Sigmoid colon (tissue), 7 donors: Measurements from ENCODE around the gene SLC50A1. TPM values are rescaled to one million over a fixed set of nuclear protein-coding genes. Genes with fewer than 3 reads are reported as not detected.
"Not testable (repeated sequence)": the region's sequence is repeated elsewhere in the genome, so short reads cannot be mapped to it uniquely, and the experiment has no call there.

Source experiments
- DNase-seq: peaks from one replicate; pipeline ENCODE4 v3.0.0-alpha.2; 2019
- H3K27ac ChIP-seq, 4 donors: fragments of 200-600 bp; sonication (generic); one replicate each; pipeline ENCODE4 v1.5.1; 2016 to 2019; ENCODE audit warnings: mild to moderate bottlenecking in 1 of 4
- H3K27me3 ChIP-seq, 3 donors: fragments of 200-600 bp; sonication (generic); one replicate each; pipeline ENCODE4 v1.5.1; 2019; ENCODE audit warnings: mild to moderate bottlenecking in 1 of 3
- H3K36me3 ChIP-seq, 4 donors: fragments of 200-600 bp; sonication (generic); one replicate each; pipeline ENCODE4 v1.5.1; 2016 to 2019
- H3K4me1 ChIP-seq, 4 donors: fragments of 200-600 bp; sonication (generic); one replicate each; pipeline ENCODE4 v1.5.1; 2017 to 2019
- H3K4me3 ChIP-seq, 4 donors: fragments of 200-600 bp; sonication (generic); one replicate each; pipeline ENCODE4 v1.5.1; 2017 to 2019; ENCODE audit warnings: mild to moderate bottlenecking in 2 of 4, moderate library complexity in 1 of 4
- H3K9me3 ChIP-seq, 4 donors: fragments of 200-600 bp in 3 of 4; sonication (generic) in 3 of 4; one replicate each; pipeline versions ENCODE4 v1.5.1 to v1.6.1; 2013 to 2019
- EP300 ChIP-seq, 4 donors: sonication (generic); formaldehyde crosslinking; IDR thresholded peaks; one replicate each; pipeline ENCODE4 v1.6.1; 2017; ENCODE audit warnings: antibody characterized with exemption in 4 of 4
- POLR2A ChIP-seq, 2 donors: fragments of 450-650 bp; IDR thresholded peaks; one replicate each; pipeline ENCODE4 v1.6.1; 2016; ENCODE audit warnings: antibody characterized with exemption in 2 of 2, mild to moderate bottlenecking in 2 of 2, moderate library complexity in 2 of 2
- POLR2AphosphoS5 ChIP-seq, 4 donors: sonication (generic); formaldehyde crosslinking; IDR thresholded peaks; one replicate each; pipeline ENCODE4 v1.6.1; 2017; ENCODE audit warnings: antibody characterized with exemption in 4 of 4
- WGBS, 2 donors: extraction: QIAGEN DNeasy Blood & Tissue Kit; methylation state at CpG; one replicate each; pipeline ENCODE4 v1.1.7; 2013; 5-methylcytosine and 5-hydroxymethylcytosine counted together
- intact Hi-C: fragments of 100-400 bp; cut with DNase I; formaldehyde crosslinking; loops from one replicate; pipeline ENCODE4 v1.15.1; 2023
- polyA plus RNA-seq, 3 donors: library from polyadenylated mRNA; stranded (reverse); fragments of 200-250 nt; gene quantifications; one replicate each; pipeline ENCODE4 v1.2.3, GENCODE V29; 2013
- total RNA-seq, 4 donors: library from RNA; depleted of rRNA; stranded (reverse); fragments of >200 nt; gene quantifications; one replicate each; pipeline ENCODE4 v1.1.0, GENCODE V29; 2016
- TF ChIP-seq, protein P1 (sequence below), 4 experiments: fragments of 450-650 bp in 3 of 4; fragments of 200-600 bp in 1 of 4; IDR thresholded peaks; one replicate each; pipeline ENCODE4 v1.5.1; 2016 to 2019; ENCODE audit warnings: antibody characterized with exemption in 4 of 4, mild to moderate bottlenecking in 3 of 4, moderate library complexity in 2 of 4
- donor health status: healthy with polysubstance abuse.
- donor health status: Bipolar disorder and iron deficiency.
- donor health status: healthy.

The SLC50A1 gene
- total and polyA plus RNA-seq, 7 donors = 8.0 to 151 (median 21.4) TPM

DNA sequence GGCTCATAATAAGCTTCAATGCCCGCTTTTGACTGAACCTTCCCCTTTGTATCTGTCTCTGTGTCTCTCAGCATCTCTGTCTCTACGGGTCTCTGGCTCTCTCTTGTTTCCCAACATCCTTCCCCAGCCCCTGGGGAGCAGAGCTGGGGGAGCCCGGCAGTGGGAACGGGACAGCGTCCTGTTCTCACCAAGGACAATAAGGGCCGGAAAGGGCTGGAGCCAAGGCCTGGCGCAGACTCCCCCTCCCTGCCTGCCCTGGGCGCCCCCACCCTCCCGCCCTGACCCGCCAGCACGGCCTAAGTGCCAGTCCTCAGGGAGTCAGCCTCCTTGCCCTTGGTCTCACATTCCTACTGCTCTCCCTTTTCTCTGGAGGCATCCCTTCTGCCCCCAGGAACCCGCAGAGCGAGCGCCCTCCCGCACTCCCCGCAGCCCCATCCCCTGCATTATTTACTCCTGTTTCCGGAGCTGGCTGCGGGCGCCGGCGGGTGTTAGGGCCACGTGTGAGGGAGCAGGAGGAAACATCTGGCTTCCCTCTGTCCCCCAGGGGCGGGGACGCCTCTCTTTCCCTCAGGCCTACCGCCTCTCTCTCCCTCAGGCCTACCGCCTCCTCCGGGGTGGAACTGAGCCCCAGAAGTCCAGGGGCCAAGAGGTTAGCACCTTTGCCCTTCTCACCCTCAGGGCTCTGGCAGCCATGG is 31.0 kb downstream of the SLC50A1 start:
- H3K9me3 ChIP-seq = no peaks in the 10 kb centered on the region
- 39 to 69% methylated on average over 27 of the region's 27 CpGs for WGBS, 2 donors
- peaks cover 0 to 24% (median 19%) of the 10 kb centered on the region in 4 donors for H3K4me1 ChIP-seq
- peak overlapping the region; percentile 40 to 62 (median 48) for H3K27ac ChIP-seq
- no peak overlapping the region for H3K4me3 ChIP-seq
- peaks cover 0 to 7% (median 0%) of the 10 kb centered on the region in 3 donors for H3K27me3 ChIP-seq
- TF ChIP-seq POLR2AphosphoS5 (IDR thresholded peaks at IDR 0.05) = peak in 1 of 4 donors; percentile 55
- TF ChIP-seq, protein P1, sequence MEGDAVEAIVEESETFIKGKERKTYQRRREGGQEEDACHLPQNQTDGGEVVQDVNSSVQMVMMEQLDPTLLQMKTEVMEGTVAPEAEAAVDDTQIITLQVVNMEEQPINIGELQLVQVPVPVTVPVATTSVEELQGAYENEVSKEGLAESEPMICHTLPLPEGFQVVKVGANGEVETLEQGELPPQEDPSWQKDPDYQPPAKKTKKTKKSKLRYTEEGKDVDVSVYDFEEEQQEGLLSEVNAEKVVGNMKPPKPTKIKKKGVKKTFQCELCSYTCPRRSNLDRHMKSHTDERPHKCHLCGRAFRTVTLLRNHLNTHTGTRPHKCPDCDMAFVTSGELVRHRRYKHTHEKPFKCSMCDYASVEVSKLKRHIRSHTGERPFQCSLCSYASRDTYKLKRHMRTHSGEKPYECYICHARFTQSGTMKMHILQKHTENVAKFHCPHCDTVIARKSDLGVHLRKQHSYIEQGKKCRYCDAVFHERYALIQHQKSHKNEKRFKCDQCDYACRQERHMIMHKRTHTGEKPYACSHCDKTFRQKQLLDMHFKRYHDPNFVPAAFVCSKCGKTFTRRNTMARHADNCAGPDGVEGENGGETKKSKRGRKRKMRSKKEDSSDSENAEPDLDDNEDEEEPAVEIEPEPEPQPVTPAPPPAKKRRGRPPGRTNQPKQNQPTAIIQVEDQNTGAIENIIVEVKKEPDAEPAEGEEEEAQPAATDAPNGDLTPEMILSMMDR (IDR thresholded peaks at IDR 0.05) = no peak
- TF ChIP-seq EP300 (IDR thresholded peaks at IDR 0.05) = no peak
- H3K36me3 ChIP-seq = peaks cover 7 to 21% (median 14%) of the 10 kb centered on the region in 4 donors
- DNase-seq = peak; percentile 89
- intact Hi-C loops = loop anchor here (5.0 kb wide), 1 partner anchor 39 kb away; the partner anchor contains the start of gene EFNA1

DNA sequence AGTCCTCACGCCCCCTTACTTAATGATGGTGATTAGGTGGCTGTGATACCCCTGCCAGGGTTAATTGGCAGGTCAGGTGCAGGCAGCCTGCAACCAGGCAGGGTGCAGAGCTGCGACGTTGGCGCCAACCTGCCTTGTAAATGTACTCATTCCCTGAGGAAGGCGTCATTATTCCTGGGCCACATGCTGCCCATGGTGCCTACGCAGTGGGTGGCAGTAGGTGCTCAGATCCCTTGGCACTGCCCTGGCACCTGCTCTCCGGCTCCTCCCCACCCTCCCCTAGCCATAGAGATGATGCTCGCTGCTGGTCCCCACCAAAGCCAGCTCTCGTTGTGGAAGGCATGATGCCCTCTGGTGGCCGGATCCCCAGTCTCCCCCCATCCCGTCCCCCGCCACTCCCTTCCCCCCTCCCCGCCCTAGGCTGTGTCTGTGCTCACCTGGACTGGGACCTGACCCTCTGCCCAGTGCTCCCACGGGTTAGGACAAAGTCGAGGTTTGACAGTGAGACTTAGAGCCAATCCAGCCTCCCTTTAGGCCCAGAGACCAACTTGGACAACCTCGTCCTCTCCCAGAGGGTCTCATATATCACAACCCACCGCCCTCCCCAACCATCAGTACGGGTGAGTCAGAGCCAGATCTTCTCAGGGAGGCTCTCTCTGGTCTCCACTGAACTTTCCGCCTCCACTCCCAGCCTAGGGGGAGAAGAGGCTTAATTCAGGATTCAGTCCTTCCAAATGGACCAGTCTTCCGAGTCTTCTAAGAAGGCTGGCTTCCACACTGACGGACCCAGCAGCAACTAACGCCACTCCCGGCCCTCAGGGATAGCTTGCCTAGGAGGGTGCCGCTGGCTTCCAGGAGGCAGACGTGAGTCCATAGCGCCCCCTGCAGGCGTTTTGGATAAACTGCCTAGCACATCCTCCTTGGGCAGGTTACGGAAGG is 31.8 kb downstream of the SLC50A1 start:
- intact Hi-C loops = loop anchor here (1.0 to 5.0 kb wide), 2 partner anchors 40 to 76 kb away; partner anchors contain the start of gene EFNA1

DNA sequence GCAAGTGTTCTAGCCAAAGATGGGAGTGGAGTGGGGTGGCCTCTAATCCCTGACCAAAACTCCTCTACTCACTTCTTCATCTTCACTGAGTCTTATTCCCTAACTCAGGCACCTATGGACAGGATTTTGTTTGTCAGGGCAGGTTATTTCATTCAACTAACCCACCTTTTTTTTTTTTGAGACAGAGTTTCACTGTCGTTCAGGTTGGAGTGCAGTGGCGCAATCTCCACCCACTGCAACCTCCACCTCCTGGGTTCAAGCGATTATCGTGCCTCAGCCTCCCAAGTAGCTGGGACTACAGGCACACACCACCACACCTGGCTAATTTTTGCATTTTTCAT is 32.4 kb downstream of the SLC50A1 start:
- not testable (repeated sequence) for H3K27ac ChIP-seq, DNase-seq, H3K9me3 ChIP-seq, H3K4me3 ChIP-seq, H3K27me3 ChIP-seq
- intact Hi-C loops = loop anchor here (1.0 to 5.0 kb wide), 2 partner anchors 41 to 77 kb away; partner anchors contain the start of gene EFNA1
- Histone ChIP-seq H3K36me3 (peaks cover 7 to 21% (median 14%) of the 10 kb centered on the region in 4 donors), H3K4me1 (peaks cover 0 to 33% (median 28%) of the 10 kb centered on the region in 4 donors)
- 38 to 49% methylated on average over 4 of the region's 4 CpGs for WGBS, 2 donors
- TF ChIP-seq, protein P1 (IDR thresholded peaks at IDR 0.05) = peak in 1 of 4 experiments; percentile 17

More for the DNA sequence above, 31.8 kb downstream of the SLC50A1 start:
- H3K27me3 ChIP-seq = peaks cover 0 to 7% (median 0%) of the 10 kb centered on the region in 3 donors
- TF ChIP-seq, protein P1 (IDR thresholded peaks at IDR 0.05) = peak; percentile 87 to 95 (median 93)
- no peak for TF ChIP-seq POLR2A (IDR thresholded peaks at IDR 0.05)
- H3K4me3 ChIP-seq = peak overlapping the region in 2 of 4 donors; percentile 6 to 12
- H3K9me3 ChIP-seq = no peaks in the 10 kb centered on the region
- peak overlapping the region; percentile 40 to 62 (median 48) for H3K27ac ChIP-seq
- peaks cover 7 to 21% (median 14%) of the 10 kb centered on the region in 4 donors for H3K36me3 ChIP-seq
- 3 to 5% methylated on average over 28 of the region's 28 CpGs for WGBS, 2 donors
- DNase-seq = peak; percentile 94
- peaks cover 0 to 32% (median 25%) of the 10 kb centered on the region in 4 donors for H3K4me1 ChIP-seq

DNA sequence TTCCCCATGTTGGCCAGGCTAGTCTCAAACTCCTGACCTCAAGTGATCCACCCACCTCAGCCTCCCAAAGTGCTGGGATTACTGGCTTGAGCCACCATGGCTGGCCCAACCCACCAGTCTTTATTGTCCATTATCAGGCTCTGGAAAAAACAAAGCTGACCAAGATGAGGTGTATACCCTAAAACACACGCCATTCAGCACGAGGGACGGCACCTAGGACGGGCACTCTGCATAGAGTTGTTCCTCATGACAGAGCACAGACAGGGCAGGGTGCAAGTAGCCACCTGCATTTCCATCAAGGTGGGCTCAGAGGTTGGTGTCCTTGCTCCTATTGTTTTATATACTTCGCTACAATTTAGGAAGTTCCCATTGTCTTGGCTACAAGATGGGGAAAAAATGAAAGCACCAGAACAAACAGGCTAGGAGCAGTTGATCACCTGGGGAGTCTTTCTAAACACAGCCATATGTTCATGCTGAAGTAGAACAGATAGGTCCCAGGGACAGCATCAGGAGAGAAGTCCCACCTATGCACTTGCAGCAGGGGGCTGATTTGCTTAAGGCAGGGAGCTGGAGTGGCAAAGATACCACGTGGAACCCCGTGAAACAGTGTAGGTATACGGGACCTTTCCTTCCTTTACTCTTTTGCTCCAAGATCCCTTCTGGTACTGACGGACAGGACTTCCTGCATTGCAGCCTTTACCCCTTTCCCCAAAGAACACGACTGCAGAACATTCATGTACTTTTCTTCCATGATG is 33.0 kb downstream of the SLC50A1 start:
- Histone ChIP-seq H3K36me3 (peaks cover 7 to 21% (median 14%) of the 10 kb centered on the region in 4 donors), H3K4me3 (no peak overlapping the region), H3K27ac (no peak overlapping the region), H3K4me1 (peaks cover 0 to 38% (median 30%) of the 10 kb centered on the region in 4 donors), H3K9me3 (no peaks in the 10 kb centered on the region), H3K27me3 (peaks cover under 1 to 11% (median under 1%) of the 10 kb centered on the region in 3 donors)
- intact Hi-C loops = loop anchor here (1.0 to 5.0 kb wide), 2 partner anchors 41 to 77 kb away; partner anchors contain the start of gene EFNA1
- DNase-seq = no peak
- 84 to 90% methylated on average over 10 of the region's 10 CpGs for WGBS, 2 donors
- no peak for TF ChIP-seq POLR2A (IDR thresholded peaks at IDR 0.05)
- TF ChIP-seq EP300 (IDR thresholded peaks at IDR 0.05) = no peak
- TF ChIP-seq, protein P1 (IDR thresholded peaks at IDR 0.05) = no peak
- TF ChIP-seq POLR2AphosphoS5 (IDR thresholded peaks at IDR 0.05) = no peak
